KOPT-K1 (cell line): Measurements from ENCODE around the gene SERTAD1.
A peak's percentile ranks its signal among the peaks of the same experiment; 100 is the strongest.
"Not testable (repeated sequence)": the region's sequence is repeated elsewhere in the genome, so short reads cannot be mapped to it uniquely, and the experiment has no call there.

ENCODE experiments used
- H3K27ac ChIP-seq: fragments of 200-600 bp; sonication (generic); 2 replicates; pipeline ENCODE4 v1.5.1; 2016; ENCODE audit warnings: antibody characterized with exemption, mild to moderate bottlenecking, low read depth, low read length; ENCODE audit not compliant: poor library complexity, severe bottlenecking
- H3K36me3 ChIP-seq: fragments of 200-600 bp; sonication (generic); 2 replicates; pipeline ENCODE4 v1.5.1; 2017; ENCODE audit warnings: antibody characterized with exemption, mild to moderate bottlenecking, low read length, moderate library complexity; ENCODE audit not compliant: insufficient read depth
- H3K9me3 ChIP-seq: fragments of 200-600 bp; sonication (generic); 2 replicates; pipeline ENCODE4 v1.5.1; 2017; ENCODE audit warnings: antibody characterized with exemption, low read length, mild to moderate bottlenecking; ENCODE audit not compliant: insufficient read depth, poor library complexity, severe bottlenecking

The SERTAD1 gene

GRCh38 chr19:40458597-40458974 lies 32.8 kb upstream of the SERTAD1 start:
- H3K36me3 ChIP-seq = no peaks in the 10 kb centered on the region

GRCh38 chr19:40457953-40458596 lies 32.3 kb upstream of the SERTAD1 start:
- Histone ChIP-seq H3K9me3 (no peaks in the 10 kb centered on the region), H3K27ac (no peak overlapping the region), H3K36me3 (no peaks in the 10 kb centered on the region)

More at GRCh38 chr19:40458597-40458974, 32.8 kb upstream of the SERTAD1 start:
- H3K9me3 ChIP-seq = no peaks in the 10 kb centered on the region
- H3K27ac ChIP-seq = no peak overlapping the region

GRCh38 chr19:40457048-40457447 lies 31.3 kb upstream of the SERTAD1 start:
- H3K27ac ChIP-seq = no peak overlapping the region

GRCh38 chr19:40453943-40454342 lies 28.2 kb upstream of the SERTAD1 start:
- H3K27ac ChIP-seq, H3K9me3 ChIP-seq, H3K36me3 ChIP-seq: not testable (repeated sequence)

More at GRCh38 chr19:40457048-40457447, 31.3 kb upstream of the SERTAD1 start:
- Histone ChIP-seq H3K9me3 (no peaks in the 10 kb centered on the region), H3K36me3 (no peaks in the 10 kb centered on the region)

- Histone ChIP-seq H3K9me3 (no peaks in the 10 kb centered on the region), H3K27ac (no peak overlapping the region), H3K36me3 (no peaks in the 10 kb centered on the region)
Observed at GRCh38 chr19:40453151-40453735, 27.5 kb upstream of the SERTAD1 start.

GRCh38 chr19:40452016-40452415 lies 26.2 kb upstream of the SERTAD1 start:
- Histone ChIP-seq H3K9me3 (no peaks in the 10 kb centered on the region), H3K27ac (no peak overlapping the region), H3K36me3 (no peaks in the 10 kb centered on the region)

GRCh38 chr19:40450664-40451063 lies 24.9 kb upstream of the SERTAD1 start:
- no peaks in the 10 kb centered on the region for H3K9me3 ChIP-seq
- no peak overlapping the region for H3K27ac ChIP-seq
- H3K36me3 ChIP-seq = no peaks in the 10 kb centered on the region

- no peaks in the 10 kb centered on the region for H3K36me3 ChIP-seq
- H3K27ac ChIP-seq = no peak overlapping the region
Observed at GRCh38 chr19:40449506-40449905, 23.7 kb upstream of the SERTAD1 start.

GRCh38 chr19:40446263-40446784 lies 20.5 kb upstream of the SERTAD1 start:
- peaks cover 5% of the 10 kb centered on the region; the same call in 1 of the 2 replicates for H3K36me3 ChIP-seq
- no peak overlapping the region for H3K27ac ChIP-seq
- no peaks in the 10 kb centered on the region for H3K9me3 ChIP-seq

More at GRCh38 chr19:40449506-40449905, 23.7 kb upstream of the SERTAD1 start:
- no peaks in the 10 kb centered on the region for H3K9me3 ChIP-seq

- peaks cover 10% of the 10 kb centered on the region; the same call in 1 of the 2 replicates for H3K36me3 ChIP-seq
- no peaks in the 10 kb centered on the region for H3K9me3 ChIP-seq
- H3K27ac ChIP-seq = no peak overlapping the region
Observed at GRCh38 chr19:40445780-40446262, 20.0 kb upstream of the SERTAD1 start.

GRCh38 chr19:40444825-40445312 lies 19.1 kb upstream of the SERTAD1 start:
- no peaks in the 10 kb centered on the region for H3K9me3 ChIP-seq
- peak overlapping the region; percentile 80 for H3K27ac ChIP-seq
- H3K36me3 ChIP-seq = peaks cover 17% of the 10 kb centered on the region

- Histone ChIP-seq H3K36me3 (peaks cover 17% of the 10 kb centered on the region), H3K27ac (peak within 1 kb of the TSS; percentile 80)
Observed at GRCh38 chr19:40444000-40444824, 18.4 kb upstream of the SERTAD1 start, which contains the start of gene SERTAD3. TSS of gene SERTAD3 (minus strand) at chr19:40444335. CDS start at chr19:40442080, 2,255 bp downstream.

GRCh38 chr19:40443131-40443999 lies 17.6 kb upstream of the SERTAD1 start:
- H3K27ac ChIP-seq = peak overlapping the region; percentile 80
- peaks cover 17% of the 10 kb centered on the region for H3K36me3 ChIP-seq
- H3K9me3 ChIP-seq = no peaks in the 10 kb centered on the region

More at GRCh38 chr19:40444000-40444824, 18.4 kb upstream of the SERTAD1 start, which contains the start of gene SERTAD3:
- no peaks in the 10 kb centered on the region for H3K9me3 ChIP-seq
